Measurements from ENCODE around the gene ABCA10. TPM values are rescaled to one million over a fixed set of nuclear protein-coding genes. Genes with fewer than 3 reads are reported as not detected.

The ABCA10 gene
- total and polyA plus RNA-seq, 2 experiments from 2014 or later, result not detected

- TF ChIP-seq EZH2 (IDR thresholded peaks at IDR 0.05; ENCODE audit: low read depth, unreplicated experiment), result no peak
- TF ChIP-seq POLR2AphosphoS5 (IDR thresholded peaks at IDR 0.05; ENCODE audit: low read depth), result no peak
- TF ChIP-seq REST (IDR thresholded peaks at IDR 0.05; ENCODE audit: unreplicated experiment), result no peak
- TF ChIP-seq ZNF331 (CRISPR knock-in tag; IDR thresholded peaks at IDR 0.05; ENCODE audit: low read depth), result no peak
- TF ChIP-seq NANOG (IDR thresholded peaks at IDR 0.05; ENCODE audit: borderline replicate concordance), result no peak
- TF ChIP-seq STAT1 (IDR thresholded peaks at IDR 0.05; ENCODE audit: unreplicated experiment), result no peak
- no peak for TF ChIP-seq CREB1 (CRISPR knock-in tag; IDR thresholded peaks at IDR 0.05; ENCODE audit: low read depth)
- TF ChIP-seq, protein P1, sequence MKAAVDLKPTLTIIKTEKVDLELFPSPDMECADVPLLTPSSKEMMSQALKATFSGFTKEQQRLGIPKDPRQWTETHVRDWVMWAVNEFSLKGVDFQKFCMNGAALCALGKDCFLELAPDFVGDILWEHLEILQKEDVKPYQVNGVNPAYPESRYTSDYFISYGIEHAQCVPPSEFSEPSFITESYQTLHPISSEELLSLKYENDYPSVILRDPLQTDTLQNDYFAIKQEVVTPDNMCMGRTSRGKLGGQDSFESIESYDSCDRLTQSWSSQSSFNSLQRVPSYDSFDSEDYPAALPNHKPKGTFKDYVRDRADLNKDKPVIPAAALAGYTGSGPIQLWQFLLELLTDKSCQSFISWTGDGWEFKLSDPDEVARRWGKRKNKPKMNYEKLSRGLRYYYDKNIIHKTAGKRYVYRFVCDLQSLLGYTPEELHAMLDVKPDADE (IDR thresholded peaks at IDR 0.05), result no peak
- no peak for TF ChIP-seq ZNF114 (CRISPR knock-in tag; IDR thresholded peaks at IDR 0.05)
- TF ChIP-seq EZH2phosphoT487 (IDR thresholded peaks at IDR 0.05; ENCODE audit: unreplicated experiment), result no peak
- no peak for TF ChIP-seq JUNB (IDR thresholded peaks at IDR 0.05; ENCODE audit: unreplicated experiment)
- TF ChIP-seq, protein P2, sequence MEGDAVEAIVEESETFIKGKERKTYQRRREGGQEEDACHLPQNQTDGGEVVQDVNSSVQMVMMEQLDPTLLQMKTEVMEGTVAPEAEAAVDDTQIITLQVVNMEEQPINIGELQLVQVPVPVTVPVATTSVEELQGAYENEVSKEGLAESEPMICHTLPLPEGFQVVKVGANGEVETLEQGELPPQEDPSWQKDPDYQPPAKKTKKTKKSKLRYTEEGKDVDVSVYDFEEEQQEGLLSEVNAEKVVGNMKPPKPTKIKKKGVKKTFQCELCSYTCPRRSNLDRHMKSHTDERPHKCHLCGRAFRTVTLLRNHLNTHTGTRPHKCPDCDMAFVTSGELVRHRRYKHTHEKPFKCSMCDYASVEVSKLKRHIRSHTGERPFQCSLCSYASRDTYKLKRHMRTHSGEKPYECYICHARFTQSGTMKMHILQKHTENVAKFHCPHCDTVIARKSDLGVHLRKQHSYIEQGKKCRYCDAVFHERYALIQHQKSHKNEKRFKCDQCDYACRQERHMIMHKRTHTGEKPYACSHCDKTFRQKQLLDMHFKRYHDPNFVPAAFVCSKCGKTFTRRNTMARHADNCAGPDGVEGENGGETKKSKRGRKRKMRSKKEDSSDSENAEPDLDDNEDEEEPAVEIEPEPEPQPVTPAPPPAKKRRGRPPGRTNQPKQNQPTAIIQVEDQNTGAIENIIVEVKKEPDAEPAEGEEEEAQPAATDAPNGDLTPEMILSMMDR (conservative IDR thresholded peaks at IDR 0.05; ENCODE audit: low read depth in 2 of 2), result no peak
- TF ChIP-seq, protein P3, sequence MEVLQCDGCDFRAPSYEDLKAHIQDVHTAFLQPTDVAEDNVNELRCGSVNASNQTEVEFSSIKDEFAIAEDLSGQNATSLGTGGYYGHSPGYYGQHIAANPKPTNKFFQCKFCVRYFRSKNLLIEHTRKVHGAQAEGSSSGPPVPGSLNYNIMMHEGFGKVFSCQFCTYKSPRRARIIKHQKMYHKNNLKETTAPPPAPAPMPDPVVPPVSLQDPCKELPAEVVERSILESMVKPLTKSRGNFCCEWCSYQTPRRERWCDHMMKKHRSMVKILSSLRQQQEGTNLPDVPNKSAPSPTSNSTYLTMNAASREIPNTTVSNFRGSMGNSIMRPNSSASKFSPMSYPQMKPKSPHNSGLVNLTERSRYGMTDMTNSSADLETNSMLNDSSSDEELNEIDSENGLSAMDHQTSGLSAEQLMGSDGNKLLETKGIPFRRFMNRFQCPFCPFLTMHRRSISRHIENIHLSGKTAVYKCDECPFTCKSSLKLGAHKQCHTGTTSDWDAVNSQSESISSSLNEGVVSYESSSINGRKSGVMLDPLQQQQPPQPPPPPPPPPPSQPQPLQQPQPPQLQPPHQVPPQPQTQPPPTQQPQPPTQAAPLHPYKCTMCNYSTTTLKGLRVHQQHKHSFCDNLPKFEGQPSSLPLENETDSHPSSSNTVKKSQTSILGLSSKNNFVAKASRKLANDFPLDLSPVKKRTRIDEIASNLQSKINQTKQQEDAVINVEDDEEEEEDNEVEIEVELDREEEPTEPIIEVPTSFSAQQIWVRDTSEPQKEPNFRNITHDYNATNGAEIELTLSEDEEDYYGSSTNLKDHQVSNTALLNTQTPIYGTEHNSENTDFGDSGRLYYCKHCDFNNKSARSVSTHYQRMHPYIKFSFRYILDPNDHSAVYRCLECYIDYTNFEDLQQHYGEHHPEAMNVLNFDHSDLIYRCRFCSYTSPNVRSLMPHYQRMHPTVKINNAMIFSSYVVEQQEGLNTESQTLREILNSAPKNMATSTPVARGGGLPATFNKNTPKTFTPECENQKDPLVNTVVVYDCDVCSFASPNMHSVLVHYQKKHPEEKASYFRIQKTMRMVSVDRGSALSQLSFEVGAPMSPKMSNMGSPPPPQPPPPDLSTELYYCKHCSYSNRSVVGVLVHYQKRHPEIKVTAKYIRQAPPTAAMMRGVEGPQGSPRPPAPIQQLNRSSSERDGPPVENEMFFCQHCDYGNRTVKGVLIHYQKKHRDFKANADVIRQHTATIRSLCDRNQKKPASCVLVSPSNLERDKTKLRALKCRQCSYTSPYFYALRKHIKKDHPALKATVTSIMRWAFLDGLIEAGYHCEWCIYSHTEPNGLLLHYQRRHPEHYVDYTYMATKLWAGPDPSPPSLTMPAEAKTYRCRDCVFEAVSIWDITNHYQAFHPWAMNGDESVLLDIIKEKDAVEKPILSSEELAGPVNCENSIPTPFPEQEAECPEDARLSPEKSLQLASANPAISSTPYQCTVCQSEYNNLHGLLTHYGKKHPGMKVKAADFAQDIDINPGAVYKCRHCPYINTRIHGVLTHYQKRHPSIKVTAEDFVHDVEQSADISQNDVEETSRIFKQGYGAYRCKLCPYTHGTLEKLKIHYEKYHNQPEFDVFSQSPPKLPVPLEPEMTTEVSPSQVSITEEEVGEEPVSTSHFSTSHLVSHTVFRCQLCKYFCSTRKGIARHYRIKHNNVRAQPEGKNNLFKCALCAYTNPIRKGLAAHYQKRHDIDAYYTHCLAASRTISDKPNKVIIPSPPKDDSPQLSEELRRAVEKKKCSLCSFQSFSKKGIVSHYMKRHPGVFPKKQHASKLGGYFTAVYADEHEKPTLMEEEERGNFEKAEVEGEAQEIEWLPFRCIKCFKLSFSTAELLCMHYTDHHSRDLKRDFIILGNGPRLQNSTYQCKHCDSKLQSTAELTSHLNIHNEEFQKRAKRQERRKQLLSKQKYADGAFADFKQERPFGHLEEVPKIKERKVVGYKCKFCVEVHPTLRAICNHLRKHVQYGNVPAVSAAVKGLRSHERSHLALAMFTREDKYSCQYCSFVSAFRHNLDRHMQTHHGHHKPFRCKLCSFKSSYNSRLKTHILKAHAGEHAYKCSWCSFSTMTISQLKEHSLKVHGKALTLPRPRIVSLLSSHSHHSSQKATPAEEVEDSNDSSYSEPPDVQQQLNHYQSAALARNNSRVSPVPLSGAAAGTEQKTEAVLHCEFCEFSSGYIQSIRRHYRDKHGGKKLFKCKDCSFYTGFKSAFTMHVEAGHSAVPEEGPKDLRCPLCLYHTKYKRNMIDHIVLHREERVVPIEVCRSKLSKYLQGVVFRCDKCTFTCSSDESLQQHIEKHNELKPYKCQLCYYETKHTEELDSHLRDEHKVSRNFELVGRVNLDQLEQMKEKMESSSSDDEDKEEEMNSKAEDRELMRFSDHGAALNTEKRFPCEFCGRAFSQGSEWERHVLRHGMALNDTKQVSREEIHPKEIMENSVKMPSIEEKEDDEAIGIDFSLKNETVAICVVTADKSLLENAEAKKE (CRISPR knock-in tag; IDR thresholded peaks at IDR 0.05), result no peak
- H3F3A ChIP-seq (replicated peaks; ENCODE audit: low read depth), result no peaks in the 10 kb centered on the region
- no peak overlapping the region for H3K4me3 ChIP-seq
- ATAC-seq (no peak), DNase-seq (ENCODE audit: low spot score) (no peak)
- no peak overlapping the region for H3K4me3 Mint-ChIP-seq
- no peaks in the 10 kb centered on the region for H3K36me3 ChIP-seq (ENCODE audit: insufficient read depth)
- H3K9me3 Mint-ChIP-seq, result no peaks in the 10 kb centered on the region
- no peak overlapping the region for H3K27ac ChIP-seq (ENCODE audit: low read depth)
- H3K27me3 Mint-ChIP-seq (ENCODE audit: insufficient read depth, low read depth, poor library complexity), result peaks cover 3% of the 10 kb centered on the region
- no peaks in the 10 kb centered on the region; the same call in 2 of the 3 replicates for H3K4me1 Mint-ChIP-seq
- no peaks in the 10 kb centered on the region for H3K36me3 Mint-ChIP-seq (ENCODE audit: low read depth)
- no peaks in the 10 kb centered on the region for H3K79me2 ChIP-seq (replicated peaks; ENCODE audit: insufficient read depth)
- no peak overlapping the region for H3K4me2 ChIP-seq
- no peaks in the 10 kb centered on the region for H3K4me1 ChIP-seq (ENCODE audit: insufficient read depth)
- no peaks in the 10 kb centered on the region for H3K27me3 ChIP-seq (ENCODE audit: insufficient read depth)
- no peaks in the 10 kb centered on the region for H3K9me2 ChIP-seq (ENCODE audit: insufficient read depth)
- no peak overlapping the region for H2AFZ ChIP-seq
- no peak overlapping the region for H3K27ac Mint-ChIP-seq
- no peaks in the 10 kb centered on the region for H4K20me1 ChIP-seq (replicated peaks; ENCODE audit: insufficient read depth)
Measured at GRCh38 chr17:69239611-69240600, 11.3 kb upstream of the ABCA10 start.
